Fibroblast of lung (primary cell): ENCODE data around the gene SERPINB1. TPM values are rescaled to one million over a fixed set of nuclear protein-coding genes. Genes with fewer than 3 reads are reported as not detected.
"Not testable (repeated sequence)": the region's sequence is repeated elsewhere in the genome, so short reads cannot be mapped to it uniquely, and the experiment has no call there.

Experiments
- DNase-seq, 2 donors: peaks; one replicate each; pipeline versions ENCODE4 v3.0.0 to v3.0.0-alpha.2; 2010; ENCODE audit warnings: low read depth in 2 of 2
- H2AFZ ChIP-seq: 2 replicates; pipeline ENCODE4 v1.5.1; 2012; ENCODE audit warnings: low read length, control low read depth, inconsistent platforms
- H3K27ac ChIP-seq: 2 replicates; pipeline ENCODE4 v1.5.1; 2011; ENCODE audit warnings: low read length, control low read depth; ENCODE audit not compliant: insufficient read depth
- H3K27me3 ChIP-seq: 2 replicates; pipeline ENCODE4 v1.5.1; 2011; ENCODE audit warnings: mild to moderate bottlenecking, low read length; ENCODE audit not compliant: control insufficient read depth, insufficient read depth
- H3K36me3 ChIP-seq: 2 replicates; pipeline ENCODE4 v1.5.1; 2011; ENCODE audit warnings: low read length; ENCODE audit not compliant: control insufficient read depth, insufficient read depth
- H3K4me1 ChIP-seq: 2 replicates; pipeline ENCODE4 v1.5.1; 2011; ENCODE audit warnings: low read length; ENCODE audit not compliant: control insufficient read depth, insufficient read depth; ENCODE audit errors: extremely low read depth
- H3K4me2 ChIP-seq: 2 replicates; pipeline ENCODE4 v1.5.1; 2011; ENCODE audit warnings: low read length, control low read depth; ENCODE audit not compliant: insufficient read depth; ENCODE audit errors: extremely low read depth
- H3K4me3 ChIP-seq, 4 experiments: fragments of 200-600 bp in 1 of 4; sonication (generic) in 1 of 4; replicated peaks in 1 of 4; 2 replicates each; pipeline ENCODE4 v1.5.1; 2011 to 2016; ENCODE audit warnings: low read length in 4 of 4, low read depth in 3 of 4, mild to moderate bottlenecking in 3 of 4, control low read depth in 2 of 4, inconsistent platforms in 1 of 4, mixed read lengths in 1 of 4; ENCODE audit not compliant: insufficient read depth in 1 of 4; ENCODE audit errors: control extremely low read depth in 1 of 4
- H3K79me2 ChIP-seq: 2 replicates; pipeline ENCODE4 v1.5.1; 2012; ENCODE audit warnings: mild to moderate bottlenecking, low read length, inconsistent platforms; ENCODE audit not compliant: control insufficient read depth, insufficient read depth
- H3K9ac ChIP-seq: 2 replicates; pipeline ENCODE4 v1.5.1; 2011; ENCODE audit warnings: mild to moderate bottlenecking, low read length, control low read depth; ENCODE audit not compliant: insufficient read depth
- H3K9me3 ChIP-seq: 2 replicates; pipeline ENCODE4 v1.5.1; 2012; ENCODE audit warnings: low read depth, low read length; ENCODE audit not compliant: control insufficient read depth, insufficient read depth
- H4K20me1 ChIP-seq: 2 replicates; pipeline ENCODE4 v1.5.1; 2011; ENCODE audit warnings: low read length; ENCODE audit not compliant: control insufficient read depth, insufficient read depth; ENCODE audit errors: extremely low read depth
- CTCF ChIP-seq, 2 donors: IDR thresholded peaks in 1 of 2; conservative IDR thresholded peaks in 1 of 2; 1 replicate in 1 of 2; 2 replicates in 1 of 2; pipeline ENCODE4 v1.5.1; 2011 to 2012; ENCODE audit warnings: low read length in 2 of 2, control low read depth in 1 of 2, inconsistent platforms in 1 of 2, low read depth in 1 of 2, mild to moderate bottlenecking in 1 of 2
- EZH2 ChIP-seq: IDR thresholded peaks from 2 replicates; pipeline ENCODE4 v1.5.1; 2012; ENCODE audit warnings: low read length, control low read depth, mild to moderate bottlenecking; ENCODE audit errors: missing control alignments
- polyA plus RNA-seq, 2 donors: library from polyadenylated mRNA; depleted of rRNA in 1 of 2; stranded (reverse) in 1 of 2; unstranded in 1 of 2; fragments of >200 nt; gene quantifications; 2 replicates each; pipeline ENCODE4 v1.2.1, GENCODE V29; 2011 to 2012; ENCODE audit warnings: missing spikeins in 1 of 2
- total RNA-seq: library from RNA; depleted of rRNA; stranded (reverse); fragments of >200 nt; gene quantifications from 2 replicates; pipeline ENCODE4 v1.2.1, GENCODE V29; 2014

The SERPINB1 gene
- total and polyA plus RNA-seq, 2 donors (not counting 1 experiment from before 2014, with no cell fraction given) = 19.3 to 39.5 TPM

GRCh38 chr6:2881423-2881822 is 39.8 kb upstream of the SERPINB1 start:
- Histone ChIP-seq H4K20me1 (no peaks in the 10 kb centered on the region), H3K9ac (no peak overlapping the region), H3K79me2 (no peaks in the 10 kb centered on the region), H3K4me2 (no peak overlapping the region), H3K27me3 (peaks cover 2% of the 10 kb centered on the region), H3K4me3 (no peak overlapping the region), H3K9me3 (no peaks in the 10 kb centered on the region), H3K4me1 (peaks cover 8% of the 10 kb centered on the region), H3K27ac (no peak overlapping the region), H2AFZ (no peak overlapping the region), H3K36me3 (no peaks in the 10 kb centered on the region)
- no peak for DNase-seq
- TF ChIP-seq CTCF (conservative IDR thresholded peaks at IDR 0.05 in 1 of 2, IDR thresholded peaks at IDR 0.05 in 1 of 2; ENCODE audit: low read depth in 1 of 2, low read length in 2 of 2) = no peak
- no peak for TF ChIP-seq EZH2

GRCh38 chr6:2880156-2880555 is 38.5 kb upstream of the SERPINB1 start:
- H3K9ac ChIP-seq, H3K4me3 ChIP-seq, H2AFZ ChIP-seq, H3K27me3 ChIP-seq, H3K36me3 ChIP-seq, H3K79me2 ChIP-seq, H4K20me1 ChIP-seq, DNase-seq, H3K4me2 ChIP-seq, H3K27ac ChIP-seq, H3K9me3 ChIP-seq: not testable (repeated sequence)
- peaks cover 11% of the 10 kb centered on the region for H3K4me1 ChIP-seq

- no peak for DNase-seq
- Histone ChIP-seq H3K27me3 (peaks cover 2% of the 10 kb centered on the region), H4K20me1 (no peaks in the 10 kb centered on the region), H3K36me3 (no peaks in the 10 kb centered on the region), H2AFZ (no peak overlapping the region), H3K4me1 (peaks cover 11% of the 10 kb centered on the region), H3K27ac (no peak overlapping the region), H3K4me3 (no peak overlapping the region), H3K9ac (no peak overlapping the region), H3K9me3 (no peaks in the 10 kb centered on the region), H3K4me2 (no peak overlapping the region), H3K79me2 (no peaks in the 10 kb centered on the region)
- TF ChIP-seq CTCF (conservative IDR thresholded peaks at IDR 0.05 in 1 of 2, IDR thresholded peaks at IDR 0.05 in 1 of 2; ENCODE audit: low read depth in 1 of 2, low read length in 2 of 2) (no peak), EZH2 (no peak)
These were observed 36.3 kb upstream of the SERPINB1 start for GRCh38 chr6:2877960-2878359.
